GM23338 (cell line): ENCODE data around the gene SCAPER. TPM values are rescaled to one million over a fixed set of nuclear protein-coding genes. Genes with fewer than 3 reads are reported as not detected.

ENCODE experiments used
- ATAC-seq: fragments of 200-7000 bp; cut with Tn5 transposase; 3 replicates; pipeline ENCODE4 v1.9.1; 2020
- DNase-seq: peaks from one replicate; pipeline ENCODE4 v3.0.0-alpha.2; 2015; ENCODE audit warnings: low spot score
- H2AFZ ChIP-seq: fragments of 200-600 bp; sonication (generic); 2 replicates; pipeline ENCODE4 v1.8.0; 2016; ENCODE audit warnings: antibody characterized with exemption, mild to moderate bottlenecking, moderate library complexity
- H3F3A ChIP-seq: fragments of 200-600 bp; sonication (generic); replicated peaks from 2 replicates; pipeline ENCODE4 v1.8.0; 2017; ENCODE audit warnings: antibody characterized with exemption, mixed run types, low read depth
- H3K27ac ChIP-seq: fragments of 200-600 bp; sonication (generic); 2 replicates; pipeline ENCODE4 v1.6.1; 2016; ENCODE audit warnings: low read depth
- H3K27me3 ChIP-seq: fragments of 200-600 bp; sonication (generic); 2 replicates; pipeline ENCODE4 v1.8.0; 2016; ENCODE audit warnings: mild to moderate bottlenecking, mixed run types, moderate library complexity; ENCODE audit not compliant: insufficient read depth
- H3K36me3 ChIP-seq: fragments of 200-600 bp; sonication (generic); 2 replicates; pipeline ENCODE4 v1.8.0; 2016; ENCODE audit warnings: mild to moderate bottlenecking; ENCODE audit not compliant: insufficient read depth
- H3K4me1 ChIP-seq: fragments of 200-600 bp; sonication (generic); 2 replicates; pipeline ENCODE4 v1.8.0; 2016; ENCODE audit warnings: mild to moderate bottlenecking, moderate library complexity; ENCODE audit not compliant: insufficient read depth
- H3K4me2 ChIP-seq: fragments of 200-600 bp; sonication (generic); 2 replicates; pipeline ENCODE4 v1.7.1; 2017; ENCODE audit warnings: mixed run types
- H3K4me3 ChIP-seq: fragments of 200-600 bp; sonication (generic); 2 replicates; pipeline ENCODE4 v1.6.1; 2016; ENCODE audit warnings: mixed run types
- H3K79me2 ChIP-seq: fragments of 200-600 bp; sonication (generic); replicated peaks from 2 replicates; pipeline ENCODE4 v1.8.0; 2017; ENCODE audit warnings: mild to moderate bottlenecking; ENCODE audit not compliant: insufficient read depth
- H3K9me2 ChIP-seq: fragments of 200-600 bp; sonication (generic); 2 replicates; pipeline ENCODE4 v1.8.0; 2017; ENCODE audit not compliant: insufficient read depth
- H4K20me1 ChIP-seq: fragments of 200-600 bp; sonication (generic); replicated peaks from 2 replicates; pipeline ENCODE4 v1.8.0; 2017; ENCODE audit warnings: mild to moderate bottlenecking; ENCODE audit not compliant: insufficient read depth
- H3K27ac Mint-ChIP-seq: 2 replicates; pipeline ENCODE4 v1.8.0; 2020; ENCODE audit warnings: inconsistent platforms, mild to moderate bottlenecking, moderate library complexity, mixed read lengths
- H3K27me3 Mint-ChIP-seq: 3 replicates; pipeline ENCODE4 v1.8.0; 2022; ENCODE audit warnings: low read depth, mild to moderate bottlenecking, moderate library complexity, mixed read lengths, inconsistent platforms; ENCODE audit not compliant: insufficient read depth, poor library complexity
- H3K36me3 Mint-ChIP-seq: 3 replicates; pipeline ENCODE4 v1.8.0; 2021; ENCODE audit warnings: low read depth, mild to moderate bottlenecking, inconsistent platforms, moderate library complexity, mixed read lengths
- H3K4me1 Mint-ChIP-seq: 3 replicates; pipeline ENCODE4 v1.8.0; 2020; ENCODE audit warnings: mild to moderate bottlenecking, inconsistent platforms, mixed read lengths
- H3K4me3 Mint-ChIP-seq: 3 replicates; pipeline ENCODE4 v1.8.0; 2021; ENCODE audit warnings: moderate library complexity, mild to moderate bottlenecking, inconsistent platforms, mixed read lengths
- H3K9me3 Mint-ChIP-seq: 3 replicates; pipeline ENCODE4 v1.8.0; 2020; ENCODE audit warnings: moderate library complexity, mild to moderate bottlenecking, inconsistent platforms, mixed read lengths
- CTCF ChIP-seq, 2 experiments: fragments of 200-600 bp in 1 of 2; sonication (generic) in 1 of 2; conservative IDR thresholded peaks; 2 replicates each; pipeline versions ENCODE4 v1.5.1 to v1.6.1; 2016 to 2017; ENCODE audit warnings: antibody characterized with exemption in 2 of 2, low read depth in 2 of 2, mild to moderate bottlenecking in 2 of 2, moderate library complexity in 1 of 2
- ETS1 ChIP-seq: IDR thresholded peaks from 2 replicates; pipeline ENCODE4 v1.6.1; 2016; ENCODE audit warnings: antibody characterized with exemption
- EZH2 ChIP-seq: fragments of 200-600 bp; sonication (generic); IDR thresholded peaks from one replicate; pipeline ENCODE4 v1.8.0; 2017; ENCODE audit warnings: antibody characterized with exemption, mild to moderate bottlenecking, low read depth; ENCODE audit not compliant: unreplicated experiment
- EZH2phosphoT487 ChIP-seq: fragments of 200-600 bp; sonication (generic); IDR thresholded peaks from one replicate; pipeline ENCODE4 v1.8.1; 2018; ENCODE audit warnings: antibody characterized with exemption; ENCODE audit not compliant: unreplicated experiment
- NANOG ChIP-seq: IDR thresholded peaks from 2 replicates; pipeline ENCODE4 v1.6.1; 2016; ENCODE audit warnings: antibody characterized with exemption, borderline replicate concordance
- POLR2AphosphoS5 ChIP-seq: IDR thresholded peaks from 2 replicates; pipeline ENCODE4 v1.6.1; 2016; ENCODE audit warnings: antibody characterized with exemption, low read depth
- REST ChIP-seq: IDR thresholded peaks from one replicate; pipeline ENCODE4 v1.6.1; 2018; ENCODE audit warnings: antibody characterized with exemption; ENCODE audit not compliant: unreplicated experiment
- ZNF114 ChIP-seq: fragments of 250-450 bp; sonication (Bioruptor Pico); IDR thresholded peaks from 2 replicates; pipeline ENCODE4 v1.5.0; 2020; ENCODE audit warnings: mild to moderate bottlenecking, moderate library complexity
- ZNF462 ChIP-seq: fragments of 250-450 bp; sonication (Bioruptor Pico); IDR thresholded peaks from 2 replicates; pipeline ENCODE4 v1.5.0; 2020; ENCODE audit warnings: mild to moderate bottlenecking, moderate library complexity
- polyA plus RNA-seq: library from polyadenylated mRNA; unstranded; fragments of >200 nt; fragmentation: Nextera tagmentation; extraction: Ambion mirVana; gene quantifications from 2 replicates; pipeline ENCODE4 v1.2.1, GENCODE V29; 2016
- total RNA-seq: library from RNA; depleted of rRNA; stranded (reverse); fragments of >200 nt; shearing (Covaris generic); gene quantifications from 2 replicates; pipeline ENCODE4 v1.2.3, GENCODE V29; 2014

Gene SCAPER
- total and polyA plus RNA-seq, 2 experiments from 2014 or later, result 9.1 to 17.6 TPM

- Histone ChIP-seq H3K27me3 (no peaks in the 10 kb centered on the region), H3F3A (no peaks in the 10 kb centered on the region), H3K4me2 (no peak overlapping the region), H2AFZ (no peak overlapping the region), H3K27ac (no peak overlapping the region), H3K79me2 (no peaks in the 10 kb centered on the region), H3K36me3 (no peaks in the 10 kb centered on the region), H4K20me1 (no peaks in the 10 kb centered on the region), H3K9me2 (no peaks in the 10 kb centered on the region), H3K4me1 (no peaks in the 10 kb centered on the region), H3K4me3 (no peak overlapping the region)
- Mint-ChIP-seq H3K27me3 (no peaks in the 10 kb centered on the region), H3K27ac (no peak overlapping the region), H3K9me3 (peaks cover 17% of the 10 kb centered on the region), H3K4me1 (no peaks in the 10 kb centered on the region), H3K36me3 (peaks cover 8% of the 10 kb centered on the region; the same call in 2 of the 3 replicates), H3K4me3 (no peak overlapping the region)
- no peak for ATAC-seq
- no peak for DNase-seq
- TF ChIP-seq ETS1 (no peak), EZH2phosphoT487 (no peak), NANOG (no peak), CTCF (conservative IDR thresholded peaks at IDR 0.05; ENCODE audit: low read depth in 2 of 2) (no peak), POLR2AphosphoS5 (no peak), EZH2 (no peak), ZNF114 (no peak), REST (no peak), ZNF462 (no peak)
Measured at GRCh38 chr15:76585576-76585897, 319.6 kb downstream of the SCAPER start.
